AG04450 (cell line): Measurements from ENCODE around the gene LSG1. TPM values are rescaled to one million over a fixed set of nuclear protein-coding genes. Genes with fewer than 3 reads are reported as not detected.

ENCODE experiments used
- CTCF ChIA-PET: fragments of 300-600, 350-600 bp; formaldehyde crosslinking; extraction: SDS; loops from one replicate; lab custom pipeline; 2022; ENCODE audit warnings: antibody characterized with exemption, inconsistent platforms; lab: Charles Lee
- POLR2A ChIA-PET: fragments of 350-600 bp; formaldehyde crosslinking; extraction: SDS; loops from one replicate; lab custom pipeline; 2021; ENCODE audit warnings: antibody characterized with exemption, inconsistent platforms; lab: Yijun Ruan, JAX
- DNase-seq: peaks from one replicate; pipeline ENCODE4 v3.0.0-alpha.2; 2011; ENCODE audit warnings: low read depth, low spot score
- H3K27ac ChIP-seq: one replicate; pipeline ENCODE4 v1.5.1; 2012; ENCODE audit warnings: low read depth, low read length, control low read depth
- H3K27me3 ChIP-seq: one replicate; pipeline ENCODE4 v1.6.0; 2012; ENCODE audit warnings: low read length; ENCODE audit not compliant: control insufficient read depth, insufficient read depth
- H3K4me3 ChIP-seq: 2 replicates; pipeline ENCODE4 v1.5.1; 2011; ENCODE audit warnings: mild to moderate bottlenecking, low read depth, low read length, control low read depth
- H3K9me3 ChIP-seq: 2 replicates; pipeline ENCODE4 v1.5.1; 2012; ENCODE audit warnings: low read length; ENCODE audit not compliant: control insufficient read depth, insufficient read depth
- polyA plus RNA-seq: library from polyadenylated mRNA; depleted of rRNA; stranded (reverse); fragments of >200 nt; gene quantifications from 2 replicates; pipeline ENCODE4 v1.2.3, GENCODE V29; 2011
- TF ChIP-seq, protein P1 (sequence below): IDR thresholded peaks from 2 replicates; pipeline ENCODE4 v1.5.1; 2011; ENCODE audit warnings: low read depth, low read length, control low read depth, inconsistent platforms

The LSG1 gene
- polyA plus RNA-seq, 1 experiment = 34.0 TPM

DNA sequence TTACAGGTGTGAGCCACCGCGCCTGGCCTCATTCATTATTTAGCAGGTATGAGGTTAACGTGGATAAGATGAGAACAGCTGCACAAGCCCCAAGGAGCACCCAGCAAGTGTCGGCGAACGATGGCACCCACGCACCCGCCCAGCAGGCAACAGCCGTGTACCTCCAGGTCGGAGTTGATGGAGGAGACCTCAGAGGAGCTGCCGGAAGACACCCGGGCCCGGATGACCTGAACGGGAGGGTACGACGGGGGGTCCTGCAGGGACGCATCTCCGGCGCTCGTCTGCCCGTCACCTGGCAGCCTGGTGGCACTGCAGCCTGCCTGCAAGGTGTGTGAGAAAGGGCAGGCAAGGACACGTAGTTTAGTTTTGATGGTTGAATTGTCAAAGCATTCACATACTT, 67.9 kb downstream of the LSG1 start:
- DNase-seq = no peak
- no peaks in the 10 kb centered on the region for H3K9me3 ChIP-seq
- H3K27ac ChIP-seq = no peak overlapping the region
- TF ChIP-seq, protein P1, sequence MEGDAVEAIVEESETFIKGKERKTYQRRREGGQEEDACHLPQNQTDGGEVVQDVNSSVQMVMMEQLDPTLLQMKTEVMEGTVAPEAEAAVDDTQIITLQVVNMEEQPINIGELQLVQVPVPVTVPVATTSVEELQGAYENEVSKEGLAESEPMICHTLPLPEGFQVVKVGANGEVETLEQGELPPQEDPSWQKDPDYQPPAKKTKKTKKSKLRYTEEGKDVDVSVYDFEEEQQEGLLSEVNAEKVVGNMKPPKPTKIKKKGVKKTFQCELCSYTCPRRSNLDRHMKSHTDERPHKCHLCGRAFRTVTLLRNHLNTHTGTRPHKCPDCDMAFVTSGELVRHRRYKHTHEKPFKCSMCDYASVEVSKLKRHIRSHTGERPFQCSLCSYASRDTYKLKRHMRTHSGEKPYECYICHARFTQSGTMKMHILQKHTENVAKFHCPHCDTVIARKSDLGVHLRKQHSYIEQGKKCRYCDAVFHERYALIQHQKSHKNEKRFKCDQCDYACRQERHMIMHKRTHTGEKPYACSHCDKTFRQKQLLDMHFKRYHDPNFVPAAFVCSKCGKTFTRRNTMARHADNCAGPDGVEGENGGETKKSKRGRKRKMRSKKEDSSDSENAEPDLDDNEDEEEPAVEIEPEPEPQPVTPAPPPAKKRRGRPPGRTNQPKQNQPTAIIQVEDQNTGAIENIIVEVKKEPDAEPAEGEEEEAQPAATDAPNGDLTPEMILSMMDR = no peak
- no peak overlapping the region for H3K4me3 ChIP-seq
- no peaks in the 10 kb centered on the region for H3K27me3 ChIP-seq
- ChIA-PET CTCF (interaction anchor here (0.7 to 3.0 kb wide), 2 partner anchors 10 to 68 kb away, joined by 3 to 12 read pairs; partner anchors contain the start of gene LSG1), POLR2A (no interaction called here)

DNA sequence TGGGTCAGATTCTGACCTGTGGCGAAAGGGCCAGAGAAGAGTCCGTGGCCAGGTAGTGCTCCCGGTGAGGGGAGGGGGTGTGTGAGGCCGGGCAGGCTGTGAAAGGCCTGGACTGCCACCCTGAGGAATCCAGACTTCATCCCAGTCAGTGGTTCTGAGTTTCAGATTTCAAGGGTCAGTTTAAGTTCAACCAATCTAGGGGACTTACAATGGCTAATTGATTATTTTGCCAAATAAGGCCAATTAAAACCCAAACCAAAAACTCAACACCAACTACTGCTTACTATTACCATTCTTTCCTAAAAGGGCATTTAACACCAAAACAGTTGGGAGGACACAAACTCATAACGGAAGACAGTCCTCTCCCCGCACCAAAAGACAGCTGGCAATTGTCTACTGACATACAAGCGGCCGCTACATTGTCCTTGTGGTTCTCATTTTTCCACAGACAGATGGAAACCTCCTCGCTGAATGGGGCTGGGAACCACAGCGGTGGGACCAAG, 69.3 kb downstream of the LSG1 start:
- Histone ChIP-seq H3K27ac (no peak overlapping the region), H3K4me3 (no peak overlapping the region), H3K9me3 (no peaks in the 10 kb centered on the region), H3K27me3 (no peaks in the 10 kb centered on the region)
- no peak for DNase-seq
- ChIA-PET POLR2A (no interaction called here), CTCF (interaction anchor here (0.7 to 3.0 kb wide), 3 partner anchors 8 to 669 kb away, joined by 3 to 12 read pairs (median 3); partner anchors contain the start of gene XXYLT1)
- TF ChIP-seq, protein P1 = 0 out of 2 replicates have a peak, but pooled peaks have one; percentile 9

DNA sequence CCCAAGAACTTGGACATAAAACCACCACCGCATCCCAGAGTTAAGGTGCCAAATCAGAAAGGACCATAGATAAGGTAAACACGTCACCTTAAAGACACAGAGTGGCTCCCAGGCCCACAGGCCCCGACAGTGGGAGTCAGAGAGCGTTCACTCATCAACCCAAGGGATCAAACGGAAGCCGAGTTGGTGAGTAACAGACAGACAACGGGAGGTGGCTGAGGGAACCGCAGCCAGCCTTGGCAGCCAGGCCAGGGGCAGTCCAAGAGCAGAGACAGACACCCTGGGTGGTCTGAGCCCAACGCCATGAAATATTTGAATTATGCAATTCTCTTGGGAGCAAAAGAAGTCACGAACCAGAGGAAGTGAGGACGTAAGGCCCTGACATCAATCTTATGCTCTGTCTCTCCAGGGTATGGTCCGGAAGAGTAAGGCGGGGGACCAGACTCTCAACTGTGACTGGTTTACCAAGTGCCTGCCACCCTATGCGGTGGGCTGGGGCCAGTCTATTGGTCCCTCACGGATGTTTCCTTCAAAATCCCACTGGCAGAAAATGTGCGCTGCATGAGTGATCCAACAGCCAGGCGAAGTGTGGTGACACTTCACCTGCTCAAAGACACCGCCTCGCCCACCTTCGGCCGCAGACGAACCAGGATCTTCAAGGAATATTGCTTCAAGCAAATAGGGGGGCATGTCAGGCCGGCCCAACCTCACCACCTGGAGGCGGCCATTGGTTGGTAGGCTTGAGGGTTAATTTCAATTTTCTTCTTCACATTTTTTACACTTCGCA, 73.0 kb downstream of the LSG1 start:
- Histone ChIP-seq H3K4me3 (no peak overlapping the region), H3K27ac (peak overlapping the region; percentile 39), H3K27me3 (no peaks in the 10 kb centered on the region), H3K9me3 (no peaks in the 10 kb centered on the region)
- DNase-seq = no peak
- ChIA-PET POLR2A (no interaction called here), CTCF (interaction anchor here (6.2 kb wide), 1 partner anchor 126 kb away, joined by 112 read pairs; no protein-coding TSS in a partner anchor)
- TF ChIP-seq, protein P1 = no peak

DNA sequence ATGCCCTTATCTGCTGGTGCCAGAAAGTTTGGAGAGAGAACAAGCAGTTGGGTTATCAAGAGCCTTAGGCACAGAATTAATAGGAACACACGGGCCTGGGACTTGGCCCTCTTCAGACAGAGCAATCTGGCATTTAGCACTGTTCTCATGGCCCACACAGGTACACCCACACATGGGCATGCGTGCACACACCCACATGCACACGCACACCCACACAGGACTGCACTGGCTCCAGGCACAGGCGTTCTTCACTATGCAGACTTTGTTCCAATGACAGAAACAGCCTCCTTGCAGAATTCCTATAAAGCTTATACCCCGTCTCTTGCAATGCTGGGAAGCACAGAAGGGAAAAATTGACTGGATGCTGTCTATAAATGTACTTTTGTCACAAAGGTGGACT, 75.1 kb downstream of the LSG1 start:
- H3K9me3 ChIP-seq = no peaks in the 10 kb centered on the region
- TF ChIP-seq, protein P1 = no peak
- no peak overlapping the region for H3K27ac ChIP-seq
- POLR2A ChIA-PET = no interaction called here
- H3K4me3 ChIP-seq = no peak overlapping the region
- DNase-seq = no peak
- CTCF ChIA-PET = interaction anchor here (4.7 to 6.2 kb wide), 2 partner anchors 112 to 124 kb away, joined by 22 to 112 read pairs; no protein-coding TSS in a partner anchor
- H3K27me3 ChIP-seq = no peaks in the 10 kb centered on the region
